HL-60 (cell line): ENCODE data around the gene DPP6.
"Not testable (repeated sequence)": the region's sequence is repeated elsewhere in the genome, so short reads cannot be mapped to it uniquely, and the experiment has no call there.

Experiments used
- DNase-seq, 2 experiments: peaks; one replicate each; pipeline ENCODE4 v3.0.0-alpha.2; 2010 to 2020; ENCODE audit warnings: low read depth in 1 of 2, low spot score in 1 of 2
- H3K27ac ChIP-seq: fragments of 250-450 bp; sonication (Bioruptor Pico); replicated peaks from 2 replicates; pipeline ENCODE4 v1.5.1; 2020; ENCODE audit warnings: mild to moderate bottlenecking, moderate library complexity
- H3K27me3 ChIP-seq: fragments of 250-450 bp; sonication (Bioruptor Pico); 2 replicates; pipeline ENCODE4 v1.5.1; 2021; ENCODE audit warnings: mild to moderate bottlenecking, moderate library complexity; ENCODE audit not compliant: insufficient read depth, poor library complexity, severe bottlenecking
- H3K4me3 ChIP-seq: replicated peaks from 2 replicates; pipeline ENCODE4 v1.5.1; 2011; ENCODE audit warnings: mild to moderate bottlenecking, control low read depth, low read length; ENCODE audit not compliant: insufficient read depth
- CTCF ChIP-seq: IDR thresholded peaks from one replicate; pipeline ENCODE4 v1.5.1; 2011; ENCODE audit warnings: low read length, control low read depth, inconsistent platforms; ENCODE audit not compliant: insufficient read depth
- GABPA ChIP-seq: IDR thresholded peaks from 2 replicates; pipeline ENCODE4 v1.6.1; 2012; ENCODE audit warnings: low read depth
- POLR2AphosphoS5 ChIP-seq: IDR thresholded peaks from 2 replicates; pipeline ENCODE4 v1.6.1; 2012; ENCODE audit warnings: low read depth
- REST ChIP-seq: IDR thresholded peaks from 2 replicates; pipeline ENCODE4 v1.6.1; 2012; ENCODE audit warnings: low read depth; ENCODE audit not compliant: insufficient replicate concordance
- SPI1 ChIP-seq: IDR thresholded peaks from 2 replicates; pipeline ENCODE4 v1.6.1; 2012; ENCODE audit warnings: low read depth, mild to moderate bottlenecking, borderline replicate concordance

The DPP6 gene

GRCh38 chr7:154918741-154919140 lies 866.5 kb downstream of the DPP6 start:
- H3K27me3 ChIP-seq, result peaks cover 20% of the 10 kb centered on the region
- no peak overlapping the region for H3K27ac ChIP-seq
- DNase-seq, result no peak
- H3K4me3 ChIP-seq, result no peak overlapping the region
- TF ChIP-seq REST (no peak), CTCF (no peak), GABPA (no peak), SPI1 (no peak)

GRCh38 chr7:154919344-154920225 lies 867.4 kb downstream of the DPP6 start:
- no peak for TF ChIP-seq GABPA
- TF ChIP-seq POLR2AphosphoS5, result no peak
- TF ChIP-seq REST, result no peak
- TF ChIP-seq CTCF, result no peak
- no peak for TF ChIP-seq SPI1
- Histone ChIP-seq H3K27ac (no peak overlapping the region), H3K4me3 (no peak overlapping the region), H3K27me3 (peaks cover 16% of the 10 kb centered on the region)
- DNase-seq, result no peak

- H3K27me3 ChIP-seq, DNase-seq, H3K4me3 ChIP-seq, H3K27ac ChIP-seq: not testable (repeated sequence)
These were observed 870.3 kb downstream of the DPP6 start for GRCh38 chr7:154922472-154922871.

GRCh38 chr7:154927624-154928125 lies 875.5 kb downstream of the DPP6 start:
- peaks cover 3% of the 10 kb centered on the region for H3K27me3 ChIP-seq
- peak overlapping the region; percentile 38 for H3K27ac ChIP-seq
- TF ChIP-seq CTCF (peak; percentile 32), SPI1 (no peak)
- peak overlapping the region; percentile 79 for H3K4me3 ChIP-seq
- peak; percentile 71 to 83 for DNase-seq
